G401.6 (cell line): ENCODE measurements around the gene DCAF4.

Experiments used
- FAIRE-seq: peaks from 2 replicates; lab custom pipeline; 2012; peaks lifted over from hg19 to GRCh38; lab: Jason Lieb, UNC

The DCAF4 gene

DNA sequence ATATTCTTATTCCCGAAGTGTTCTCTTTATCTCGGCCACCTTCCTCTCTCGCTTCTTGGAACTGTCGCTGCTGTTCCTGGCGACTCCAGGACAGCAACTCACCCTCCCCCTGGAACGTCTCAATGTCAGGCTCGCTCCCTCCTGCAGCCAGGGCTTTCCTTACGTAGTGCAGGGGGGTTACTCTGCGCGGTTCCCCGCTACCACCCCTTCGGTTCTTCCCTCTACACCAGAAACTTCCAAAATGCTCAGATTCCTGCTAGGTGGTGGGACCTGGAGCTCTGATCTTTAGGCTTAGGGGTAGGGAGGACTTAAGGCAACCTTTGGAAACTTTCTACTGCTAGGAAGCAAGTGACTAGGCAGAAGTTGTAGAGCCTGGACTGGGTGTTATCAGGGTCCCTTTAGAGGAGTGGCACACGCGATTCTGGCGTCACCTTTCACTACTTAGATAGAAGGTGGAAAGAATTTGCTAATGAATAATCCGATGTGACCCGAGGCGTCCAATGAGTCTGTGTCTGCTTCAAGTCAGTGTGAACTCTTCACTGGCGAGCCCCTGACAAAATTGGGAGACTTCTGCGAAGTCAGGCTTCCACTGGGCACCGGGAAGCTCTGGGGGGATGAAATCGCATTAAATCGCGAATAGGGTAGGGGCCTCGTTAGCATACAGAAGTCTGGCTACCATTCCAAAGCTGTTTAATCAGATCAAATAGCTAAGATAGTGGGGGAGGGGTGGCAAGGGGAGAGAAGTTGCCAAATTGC is 31.5 kb upstream of the DCAF4 start:
- no peak for FAIRE-seq

GRCh38 chr14:72898448-72898847 is 27.8 kb upstream of the DCAF4 start:
- FAIRE-seq: no peak

DNA sequence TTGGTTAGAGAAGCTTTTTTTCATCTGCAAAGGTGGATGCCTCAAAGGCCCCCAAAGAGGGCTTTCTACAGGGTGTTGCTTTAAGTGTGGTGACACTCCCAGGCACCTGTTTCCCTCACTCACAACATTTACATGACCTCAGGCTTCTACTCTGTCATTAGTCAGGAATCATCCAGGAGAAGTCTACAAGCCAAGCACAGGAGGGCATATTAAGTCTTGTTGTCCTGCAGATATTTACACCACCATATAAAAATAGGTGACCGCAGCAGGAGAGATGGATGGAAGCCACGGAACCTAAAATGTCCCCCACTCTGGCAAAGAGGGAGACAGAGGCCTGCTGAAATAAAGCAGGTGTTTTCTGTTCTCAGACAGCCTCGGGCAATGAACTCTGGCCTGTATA is 24.9 kb upstream of the DCAF4 start:
- FAIRE-seq: no peak

DNA sequence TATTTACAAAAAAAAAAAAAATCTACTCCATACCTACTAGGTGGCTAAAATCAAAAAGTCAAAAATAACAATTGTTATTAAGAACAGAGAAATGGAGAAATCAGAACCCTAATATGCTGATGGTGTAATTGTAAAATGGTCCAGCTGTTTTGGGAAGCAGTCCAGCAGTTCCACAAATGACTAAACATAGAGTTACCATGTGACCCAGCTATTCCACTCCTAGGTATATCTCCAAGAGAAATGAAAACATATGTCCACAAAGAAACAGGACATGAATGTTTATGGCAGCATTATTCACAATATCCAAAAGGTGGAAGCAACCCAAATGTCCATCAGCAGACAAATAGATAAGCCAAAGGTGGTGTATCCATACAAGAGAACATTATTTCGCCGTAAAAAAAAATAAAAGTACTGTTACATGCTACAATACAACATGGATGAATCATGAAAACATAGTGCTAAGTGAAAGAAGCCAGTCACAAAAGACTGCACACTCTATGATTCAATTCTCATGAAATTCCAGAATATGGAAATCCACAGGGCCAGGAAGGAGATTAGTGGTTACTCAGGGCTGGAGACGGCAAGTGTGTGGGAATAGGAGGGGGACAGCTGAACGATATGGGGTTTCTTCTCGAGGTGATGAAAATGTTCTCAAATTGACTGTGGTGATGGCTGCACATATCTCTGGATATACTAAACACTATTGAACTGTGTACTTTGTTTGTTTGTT is 23.3 kb upstream of the DCAF4 start:
- no peak for FAIRE-seq

DNA sequence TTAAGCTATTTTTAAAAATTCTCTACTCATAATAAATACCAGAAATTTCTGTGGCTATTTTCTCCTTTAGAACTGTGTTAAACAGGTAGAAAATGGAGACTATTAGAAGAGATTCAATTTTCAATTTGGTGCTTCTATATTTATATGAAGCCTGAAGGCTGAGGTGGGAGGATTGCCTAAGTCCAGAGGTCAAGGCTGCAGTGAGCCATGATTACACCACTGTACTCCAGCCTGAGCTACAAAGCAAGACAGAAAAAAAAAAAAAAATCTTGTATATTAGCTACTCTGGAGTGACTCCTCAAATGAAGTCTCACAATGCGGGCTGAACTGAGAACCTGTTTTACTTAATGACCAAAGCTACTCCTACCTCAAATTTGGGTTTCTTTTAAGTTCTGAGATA is 22.5 kb upstream of the DCAF4 start:
- no peak for FAIRE-seq

- FAIRE-seq: no peak
These were observed 22.0 kb upstream of the DCAF4 start for GRCh38 chr14:72904218-72904617.

DNA sequence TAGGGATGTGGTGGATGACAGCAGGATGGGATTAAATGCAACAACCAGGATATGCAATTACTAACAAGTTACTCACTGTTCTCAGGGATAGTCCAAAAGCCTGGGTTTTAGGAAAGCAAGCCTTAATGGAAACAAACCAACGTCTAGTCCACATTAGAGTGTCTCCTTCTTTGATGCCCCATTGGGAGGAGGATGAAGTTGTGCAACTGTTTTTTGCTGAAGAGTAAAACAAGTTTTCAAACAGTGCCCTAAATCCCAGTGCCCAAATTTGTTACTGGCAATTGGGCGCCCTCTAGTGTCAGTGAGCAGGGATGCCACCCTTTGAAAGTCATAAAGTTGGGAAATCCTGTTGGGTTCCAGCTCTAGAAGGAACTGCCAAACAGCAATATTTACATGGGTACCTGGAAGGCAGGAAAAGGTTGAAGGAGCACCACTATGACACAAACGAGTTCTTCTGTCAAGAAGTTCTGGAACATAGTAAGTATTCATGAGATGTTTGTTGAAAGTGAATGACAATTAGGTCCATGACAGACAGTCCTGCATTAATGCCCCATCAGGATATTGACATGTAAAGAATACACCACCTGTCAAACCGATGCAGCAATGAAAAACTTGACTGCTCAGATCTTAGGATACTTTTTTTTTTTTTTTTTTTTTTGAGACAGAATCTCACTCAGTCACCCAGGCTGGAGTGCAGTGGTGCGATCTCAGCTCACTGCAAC is 21.3 kb upstream of the DCAF4 start:
- peak; percentile 77 for FAIRE-seq

DNA sequence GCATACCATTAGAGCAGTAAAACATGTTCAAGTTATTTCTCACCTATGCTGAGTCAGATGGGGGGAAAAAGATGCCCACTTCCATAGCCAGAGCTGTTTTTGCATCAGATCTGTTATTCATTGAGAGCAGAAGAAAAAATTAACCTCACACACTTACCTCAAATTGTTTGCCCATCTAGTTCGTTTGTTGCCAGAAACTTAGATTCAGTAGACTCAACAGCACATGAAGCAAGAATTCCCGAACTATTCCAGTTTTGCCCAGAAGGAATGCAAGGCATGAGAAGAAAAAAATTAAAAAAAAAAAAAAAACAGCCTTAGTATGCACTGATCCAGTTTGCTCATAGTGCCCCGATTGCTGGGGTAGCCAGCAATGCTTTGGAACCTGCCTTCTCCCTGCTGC is 19.9 kb upstream of the DCAF4 start:
- no peak for FAIRE-seq

GRCh38 chr14:72906879-72907278 is 19.4 kb upstream of the DCAF4 start:
- no peak for FAIRE-seq

GRCh38 chr14:72907886-72908285 is 18.4 kb upstream of the DCAF4 start:
- no peak for FAIRE-seq

DNA sequence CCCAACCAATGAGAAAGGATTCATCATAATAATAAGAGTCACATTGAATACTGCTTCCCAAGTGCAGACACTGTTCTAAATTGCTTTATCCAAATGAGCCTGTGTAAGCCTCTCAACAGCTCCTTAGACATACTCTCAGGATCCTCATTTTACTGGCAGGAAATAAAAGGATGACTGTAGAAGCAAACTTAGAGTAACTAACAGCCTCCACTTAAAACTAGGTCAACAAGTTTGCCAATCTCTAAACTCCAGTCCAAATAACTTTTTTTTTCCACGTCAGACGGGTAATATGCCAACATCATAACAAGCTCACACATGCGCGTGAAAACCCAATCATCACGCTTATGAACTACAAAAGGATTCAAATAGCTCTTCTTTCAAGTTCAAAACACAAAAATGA is 17.1 kb upstream of the DCAF4 start:
- FAIRE-seq: no peak

DNA sequence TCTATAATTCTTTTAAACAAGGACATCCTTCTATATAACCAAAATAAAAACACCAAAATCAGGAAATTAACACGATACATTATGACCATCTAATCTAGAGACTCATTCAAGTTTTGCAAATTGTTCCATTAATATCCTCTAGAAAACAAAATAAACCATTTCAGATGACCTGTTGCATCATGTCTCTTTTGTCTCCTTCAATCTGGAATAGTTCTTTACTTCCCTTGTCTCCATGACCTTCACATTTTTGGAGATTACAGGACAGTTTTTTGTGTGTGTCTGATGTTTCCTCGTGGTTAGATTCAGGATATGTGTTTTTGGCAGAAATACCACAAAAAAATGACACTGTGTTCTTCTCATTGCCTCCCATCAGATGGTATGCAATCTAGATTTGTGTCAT is 12.5 kb upstream of the DCAF4 start:
- no peak for FAIRE-seq

- no peak for FAIRE-seq
These were observed 10.1 kb upstream of the DCAF4 start for GRCh38 chr14:72916174-72916573.

- no peak for FAIRE-seq
These were observed 9.0 kb upstream of the DCAF4 start for GRCh38 chr14:72917094-72917802.

DNA sequence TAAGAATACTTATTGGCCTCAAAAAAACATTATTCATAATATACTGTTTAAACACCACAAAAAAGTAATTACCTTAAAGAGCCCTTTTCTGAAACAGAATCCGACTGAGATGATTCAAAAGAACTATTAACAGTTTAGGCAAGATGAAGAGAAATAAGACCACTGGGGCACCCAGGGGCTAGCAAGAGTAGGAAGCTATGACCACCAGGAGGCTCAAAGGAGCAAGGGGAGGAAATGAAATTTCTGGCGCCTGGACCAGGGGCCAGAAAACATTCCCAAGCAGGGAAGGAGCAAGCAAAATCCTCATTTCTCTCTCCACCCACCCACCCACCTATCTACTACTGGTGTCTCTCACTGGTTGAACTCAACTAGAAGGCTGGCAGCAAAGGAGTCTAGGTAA is 6.3 kb upstream of the DCAF4 start:
- FAIRE-seq: no peak

- no peak for FAIRE-seq
These were observed 4.9 kb upstream of the DCAF4 start for GRCh38 chr14:72921396-72921795.

DNA sequence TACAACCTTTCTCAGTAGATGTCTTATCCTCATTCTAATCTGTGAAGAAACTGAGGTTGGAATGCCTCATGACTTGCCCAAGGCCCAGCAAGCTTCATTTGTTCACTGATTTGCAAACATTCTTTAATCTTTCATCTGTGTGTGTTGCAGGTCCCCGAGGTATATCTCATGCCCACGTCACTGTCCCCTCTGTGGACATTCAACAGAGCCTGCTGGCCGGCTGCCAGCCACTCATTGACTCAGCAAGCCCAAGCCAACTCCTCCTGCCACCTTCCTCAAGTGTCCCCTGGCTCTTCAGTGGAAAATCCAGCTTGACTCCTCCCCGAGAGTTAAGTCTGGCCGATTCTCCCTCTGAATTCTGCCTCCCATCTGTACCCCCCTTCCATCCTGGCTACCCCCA is 1.9 kb upstream of the DCAF4 start:
- FAIRE-seq: no peak

- no peak for FAIRE-seq
These were observed 999 bp upstream of the DCAF4 start for GRCh38 chr14:72925171-72925759.

DNA sequence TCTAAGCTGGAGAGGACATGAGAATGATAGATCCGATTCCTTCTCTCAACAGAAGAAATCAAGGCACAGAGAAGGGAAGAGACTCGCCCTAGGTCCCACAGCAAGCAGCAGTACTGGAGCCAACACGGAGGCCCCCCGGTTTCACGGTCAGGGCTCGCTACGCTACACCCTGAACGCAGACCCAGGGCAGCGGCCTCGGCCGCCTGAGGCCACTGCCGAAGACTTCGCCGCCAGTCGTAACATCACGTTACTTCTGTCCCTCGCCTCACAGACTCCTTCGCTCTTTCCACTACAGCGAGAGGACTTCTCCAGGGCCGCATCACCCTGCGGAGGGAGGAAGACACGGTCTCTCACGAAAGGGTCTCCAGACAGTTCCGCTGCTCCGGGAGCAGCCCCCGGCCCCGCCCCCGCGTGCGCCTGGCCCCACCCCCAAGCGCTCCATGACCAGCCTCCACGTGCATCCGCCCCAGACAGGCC is 411 bp upstream of the DCAF4 start:
- no peak for FAIRE-seq

- no peak for FAIRE-seq
These were observed 2.6 kb downstream of the DCAF4 start for GRCh38 chr14:72928872-72929271.

DNA sequence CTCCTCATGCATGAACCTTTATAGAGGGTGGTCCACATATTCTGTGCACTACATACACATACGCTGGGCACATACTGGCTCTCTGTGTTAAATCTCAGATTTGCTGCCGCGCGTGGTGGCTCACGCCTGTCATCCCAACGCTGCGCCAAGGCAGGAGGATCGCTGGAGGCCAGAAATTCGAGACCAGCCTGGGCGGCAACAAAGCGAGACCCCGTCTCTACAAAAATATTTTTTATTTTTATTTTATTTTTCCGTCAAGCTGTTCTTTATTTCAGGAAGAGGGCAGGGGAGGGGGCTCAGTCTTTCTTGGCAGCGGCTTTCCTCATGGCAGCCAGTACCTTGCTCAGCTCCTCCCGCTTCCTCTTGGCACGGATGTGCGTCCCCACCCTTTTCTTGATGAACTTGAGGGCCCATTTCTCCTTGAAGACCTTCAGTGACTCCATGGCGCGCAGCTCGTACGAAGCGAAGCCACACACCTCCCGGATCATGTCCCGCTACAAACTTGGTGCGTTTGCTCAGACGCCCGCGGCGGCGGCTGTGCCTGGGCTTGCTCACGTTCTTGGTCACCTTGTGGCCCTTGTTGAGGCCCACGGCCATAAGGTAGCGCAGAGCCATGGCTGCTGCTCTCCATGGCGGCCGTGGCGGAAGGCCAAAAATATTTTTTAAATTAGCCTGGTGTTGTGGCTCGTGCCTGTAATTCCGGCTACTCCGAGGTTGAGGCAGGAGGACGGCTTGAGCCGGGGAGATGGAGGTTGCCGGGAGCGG is 3.2 kb downstream of the DCAF4 start:
- FAIRE-seq: no peak
